HEK293 (cell line): ENCODE data around the gene PSEN1.

Source experiments
- HOXA7 ChIP-seq: sonication (generic); formaldehyde crosslinking; IDR thresholded peaks from 2 replicates; pipeline ENCODE4 v1.8.1; 2022; ENCODE audit warnings: missing genetic modification reagents, borderline replicate concordance
- YY1 ChIP-seq: fragments of 450-650 bp; formaldehyde crosslinking; IDR thresholded peaks from 2 replicates; pipeline ENCODE4 v1.5.1; 2018; ENCODE audit warnings: missing biosample characterization, missing genetic modification characterization
- ZFP37 ChIP-seq: fragments of 450-650 bp; formaldehyde crosslinking; IDR thresholded peaks from 2 replicates; pipeline ENCODE4 v1.5.1; 2016; ENCODE audit warnings: missing biosample characterization, missing genetic modification characterization
- ZNF10 ChIP-seq: fragments of 450-650 bp; formaldehyde crosslinking; IDR thresholded peaks from 2 replicates; pipeline ENCODE4 v1.5.1; 2017; ENCODE audit warnings: missing biosample characterization, missing genetic modification characterization
- ZNF214 ChIP-seq: fragments of 450-650 bp; formaldehyde crosslinking; IDR thresholded peaks from 2 replicates; pipeline ENCODE4 v1.5.1; 2017; ENCODE audit warnings: missing biosample characterization, mild to moderate bottlenecking, missing genetic modification characterization, borderline replicate concordance
- ZNF354C ChIP-seq: fragments of 450-650 bp; formaldehyde crosslinking; IDR thresholded peaks from 2 replicates; pipeline ENCODE4 v1.5.1; 2016; ENCODE audit warnings: missing biosample characterization, missing genetic modification characterization, low read depth, borderline replicate concordance
- ZNF433 ChIP-seq: fragments of 450-650 bp; formaldehyde crosslinking; IDR thresholded peaks from 2 replicates; pipeline ENCODE4 v1.5.1; 2016; ENCODE audit warnings: missing biosample characterization, missing genetic modification characterization, low read depth
- ZNF654 ChIP-seq: fragments of 450-650 bp; formaldehyde crosslinking; IDR thresholded peaks from 2 replicates; pipeline ENCODE4 v1.5.1; 2016; ENCODE audit warnings: low read depth, missing biosample characterization, missing genetic modification characterization
- ZNF777 ChIP-seq: fragments of 450-650 bp; formaldehyde crosslinking; IDR thresholded peaks from 2 replicates; pipeline ENCODE4 v1.5.1; 2017; ENCODE audit warnings: missing biosample characterization, missing genetic modification characterization, borderline replicate concordance
- TF ChIP-seq, protein P1 (sequence below): fragments of 450-650 bp; formaldehyde crosslinking; IDR thresholded peaks from 2 replicates; pipeline ENCODE4 v1.5.1; 2016; ENCODE audit warnings: missing biosample characterization, missing genetic modification characterization

- TF ChIP-seq, protein P1, sequence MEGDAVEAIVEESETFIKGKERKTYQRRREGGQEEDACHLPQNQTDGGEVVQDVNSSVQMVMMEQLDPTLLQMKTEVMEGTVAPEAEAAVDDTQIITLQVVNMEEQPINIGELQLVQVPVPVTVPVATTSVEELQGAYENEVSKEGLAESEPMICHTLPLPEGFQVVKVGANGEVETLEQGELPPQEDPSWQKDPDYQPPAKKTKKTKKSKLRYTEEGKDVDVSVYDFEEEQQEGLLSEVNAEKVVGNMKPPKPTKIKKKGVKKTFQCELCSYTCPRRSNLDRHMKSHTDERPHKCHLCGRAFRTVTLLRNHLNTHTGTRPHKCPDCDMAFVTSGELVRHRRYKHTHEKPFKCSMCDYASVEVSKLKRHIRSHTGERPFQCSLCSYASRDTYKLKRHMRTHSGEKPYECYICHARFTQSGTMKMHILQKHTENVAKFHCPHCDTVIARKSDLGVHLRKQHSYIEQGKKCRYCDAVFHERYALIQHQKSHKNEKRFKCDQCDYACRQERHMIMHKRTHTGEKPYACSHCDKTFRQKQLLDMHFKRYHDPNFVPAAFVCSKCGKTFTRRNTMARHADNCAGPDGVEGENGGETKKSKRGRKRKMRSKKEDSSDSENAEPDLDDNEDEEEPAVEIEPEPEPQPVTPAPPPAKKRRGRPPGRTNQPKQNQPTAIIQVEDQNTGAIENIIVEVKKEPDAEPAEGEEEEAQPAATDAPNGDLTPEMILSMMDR (tag by site-specific recombination), result no peak
- TF ChIP-seq ZFP37, result no peak
- TF ChIP-seq ZNF214 (tag by site-specific recombination), result no peak
- TF ChIP-seq ZNF10 (tag by site-specific recombination), result no peak
- TF ChIP-seq ZNF777 (tag by site-specific recombination), result no peak
- no peak for TF ChIP-seq ZNF354C (tag by site-specific recombination)
- TF ChIP-seq ZNF654 (tag by site-specific recombination), result no peak
- no peak for TF ChIP-seq ZNF433 (tag by site-specific recombination)
- TF ChIP-seq HOXA7 (CRISPR knock-in tag), result no peak
- TF ChIP-seq YY1 (tag by site-specific recombination), result no peak
Observed at GRCh38 chr14:73217411-73217810, 81.1 kb downstream of the PSEN1 start.
